ENCODE results near the gene HCK.
"Not testable (repeated sequence)": the region's sequence is repeated elsewhere in the genome, so short reads cannot be mapped to it uniquely, and the experiment has no call there.

HCK gene

DNA sequence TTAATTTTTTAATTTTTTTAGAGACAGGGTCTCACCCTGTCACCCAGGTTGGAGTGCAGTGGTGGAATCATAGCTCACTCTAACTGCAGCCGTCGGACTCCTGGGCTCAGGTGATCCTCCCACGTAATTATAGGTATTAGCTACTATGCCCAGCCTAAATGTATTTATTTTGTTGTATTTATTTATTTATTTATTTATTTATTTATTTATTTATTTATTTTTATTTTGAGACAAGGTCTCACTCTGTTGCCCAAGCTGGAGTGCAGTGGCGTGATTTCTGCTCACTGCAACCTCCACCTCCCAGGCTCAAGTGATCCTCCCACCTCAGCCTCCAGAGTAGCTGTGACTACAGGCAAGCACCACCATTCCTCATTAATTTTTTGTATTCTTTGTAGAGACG, 66.4 kb downstream of the HCK start:
- CTCF ChIA-PET, result interaction anchor here (1.0 kb wide), 1 partner anchor 26 kb away, joined by 6 read pairs; no protein-coding TSS in a partner anchor
- not testable (repeated sequence) for H3K4me1 ChIP-seq (ENCODE audit: control insufficient read depth, insufficient read depth, low read length); H3K9me3 ChIP-seq (ENCODE audit: control insufficient read depth, insufficient read depth, low read depth, low read length); H3K27ac ChIP-seq (ENCODE audit: extremely low read depth, low read depth, low read length); H3K4me3 ChIP-seq (ENCODE audit: low read depth, low read length)
- POLR2A ChIA-PET, result interaction anchor here (0.5 to 0.6 kb wide), 2 partner anchors 46 to 190 kb away, joined by 3 to 4 read pairs; no protein-coding TSS in a partner anchor
- peaks cover 0 to 10% of the 10 kb centered on the region in 2 experiments; a peak in 2 of 3 replicates for H3K36me3 ChIP-seq (ENCODE audit: control insufficient read depth in 2 of 2, insufficient read depth in 1 of 2, low read length in 2 of 2)
- TF ChIP-seq ZNF610 (tag by site-specific recombination; IDR thresholded peaks at IDR 0.05; ENCODE audit: borderline replicate concordance) (peak; percentile 50; the same call in 1 of the 2 replicates), ZNF639 (tag by site-specific recombination; IDR thresholded peaks at IDR 0.05) (0 out of 2 replicates have a peak, but pooled peaks have one; percentile 41), ZNF223 (tag by site-specific recombination; IDR thresholded peaks at IDR 0.05) (0 out of 2 replicates have a peak, but pooled peaks have one; percentile 47), ZBTB1 (tag by site-specific recombination; IDR thresholded peaks at IDR 0.05) (peak; percentile 71; the same call in 1 of the 2 replicates), ZNF623 (tag by site-specific recombination; IDR thresholded peaks at IDR 0.05) (peak; percentile 78), ZFP3 (tag by site-specific recombination; IDR thresholded peaks at IDR 0.05; ENCODE audit: low read depth) (peak; percentile 39; the same call in 1 of the 2 replicates), REST (tag by site-specific recombination; IDR thresholded peaks at IDR 0.05) (peak; percentile 85), ZBTB21 (tag by site-specific recombination; IDR thresholded peaks at IDR 0.05) (0 out of 2 replicates have a peak, but pooled peaks have one; percentile 36), ZBTB11 (tag by site-specific recombination; conservative IDR thresholded peaks at IDR 0.05; ENCODE audit: low read depth) (peak; percentile 87), ZNF654 (tag by site-specific recombination; IDR thresholded peaks at IDR 0.05; ENCODE audit: low read depth) (peak; percentile 51), ZXDB (tag by site-specific recombination; IDR thresholded peaks at IDR 0.05) (peak; percentile 76; the same call in 1 of the 2 replicates), ZNF426 (tag by site-specific recombination; IDR thresholded peaks at IDR 0.05) (peak; percentile 95), GLI2 (tag by site-specific recombination; IDR thresholded peaks at IDR 0.05; ENCODE audit: borderline replicate concordance, low read depth) (peak; percentile 62; the same call in 1 of the 2 replicates), KLF7 (tag by site-specific recombination; IDR thresholded peaks at IDR 0.05; ENCODE audit: borderline replicate concordance) (0 out of 2 replicates have a peak, but pooled peaks have one; percentile 49), ZBTB8A (tag by site-specific recombination; IDR thresholded peaks at IDR 0.05) (peak; percentile 84), ZNF664 (tag by site-specific recombination; IDR thresholded peaks at IDR 0.05) (peak; percentile 84), ZFP37 (tag by site-specific recombination; IDR thresholded peaks at IDR 0.05) (0 out of 2 replicates have a peak, but pooled peaks have one; percentile 50), ZNF529 (tag by site-specific recombination; IDR thresholded peaks at IDR 0.05; ENCODE audit: insufficient replicate concordance) (peak; percentile 49), ZNF394 (tag by site-specific recombination; IDR thresholded peaks at IDR 0.05; ENCODE audit: borderline replicate concordance) (peak; percentile 98), ZNF292 (tag by site-specific recombination; IDR thresholded peaks at IDR 0.05; ENCODE audit: borderline replicate concordance, low read depth) (peak; percentile 91; the same call in 1 of the 2 replicates), ZNF404 (tag by site-specific recombination; IDR thresholded peaks at IDR 0.05) (0 out of 2 replicates have a peak, but pooled peaks have one; percentile 73), ZNF266 (tag by site-specific recombination; IDR thresholded peaks at IDR 0.05; ENCODE audit: low read depth) (peak; percentile 88), OVOL3 (tag by site-specific recombination; IDR thresholded peaks at IDR 0.05) (peak; percentile 61; the same call in 1 of the 2 replicates), ZNF341 (tag by site-specific recombination; IDR thresholded peaks at IDR 0.05; ENCODE audit: low read depth) (peak; percentile 35; the same call in 1 of the 2 replicates), ZNF514 (tag by site-specific recombination; IDR thresholded peaks at IDR 0.05) (0 out of 2 replicates have a peak, but pooled peaks have one; percentile 72), GFI1B (tag by site-specific recombination; IDR thresholded peaks at IDR 0.05) (peak; percentile 63; the same call in 1 of the 2 replicates)

Measured in HEK293 (cell line).